Karpas-422 (cell line): ENCODE data around the gene ZNF354C. TPM values are rescaled to one million over a fixed set of nuclear protein-coding genes. Genes with fewer than 3 reads are reported as not detected.
"Not testable (repeated sequence)": the region's sequence is repeated elsewhere in the genome, so short reads cannot be mapped to it uniquely, and the experiment has no call there.

Experiments used
- DNase-seq: peaks from one replicate; pipeline ENCODE4 v3.0.0-alpha.2; 2015
- H2AFZ ChIP-seq: fragments of 200-600 bp; sonication (generic); 2 replicates; pipeline ENCODE4 v1.6.1; 2014; ENCODE audit warnings: antibody characterized with exemption, low read length, mixed read lengths
- H3K27ac ChIP-seq: fragments of 200-600 bp; sonication (generic); 2 replicates; pipeline ENCODE4 v1.5.1; 2014; ENCODE audit warnings: mild to moderate bottlenecking, low read length, moderate library complexity
- H3K27me3 ChIP-seq: fragments of 200-600 bp; sonication (generic); 2 replicates; pipeline ENCODE4 v1.6.1; 2014; ENCODE audit warnings: low read length, mixed read lengths
- H3K36me3 ChIP-seq: fragments of 200-600 bp; sonication (generic); 2 replicates; pipeline ENCODE4 v1.6.1; 2014; ENCODE audit warnings: low read length, mixed read lengths; ENCODE audit not compliant: insufficient read depth
- H3K4me1 ChIP-seq: fragments of 200-600 bp; sonication (generic); 2 replicates; pipeline ENCODE4 v1.6.1; 2014; ENCODE audit warnings: mild to moderate bottlenecking, low read length, mixed read lengths
- H3K4me2 ChIP-seq: fragments of 200-600 bp; sonication (generic); 2 replicates; pipeline ENCODE4 v1.6.1; 2014; ENCODE audit warnings: low read length, low read depth, mild to moderate bottlenecking; ENCODE audit not compliant: poor library complexity, severe bottlenecking
- H3K4me3 ChIP-seq: fragments of 200-600 bp; sonication (generic); 2 replicates; pipeline ENCODE4 v1.5.1; 2014; ENCODE audit warnings: mild to moderate bottlenecking, antibody characterized with exemption, low read length, mixed read lengths
- H3K79me2 ChIP-seq: fragments of 200-600 bp; sonication (generic); 2 replicates; pipeline ENCODE4 v1.6.1; 2014; ENCODE audit warnings: mild to moderate bottlenecking, low read length, mixed read lengths
- H3K9ac ChIP-seq: fragments of 200-600 bp; sonication (generic); 2 replicates; pipeline ENCODE4 v1.6.0; 2014; ENCODE audit warnings: low read length
- H3K9me2 ChIP-seq: fragments of 200-600 bp; sonication (generic), shearing (Covaris generic); replicated peaks from 2 replicates; pipeline ENCODE4 v1.6.0; 2014; ENCODE audit warnings: mild to moderate bottlenecking, low read length, moderate library complexity; ENCODE audit not compliant: insufficient read depth
- H3K9me3 ChIP-seq: fragments of 300-700, 200-600 bp; sonication (generic); 2 replicates; pipeline ENCODE4 v1.6.1; 2014; ENCODE audit warnings: low read length, mixed read lengths
- H4K20me1 ChIP-seq: fragments of 200-600 bp; sonication (generic); 2 replicates; pipeline ENCODE4 v1.6.1; 2014; ENCODE audit warnings: mild to moderate bottlenecking, antibody characterized with exemption, low read length, low read depth; ENCODE audit not compliant: insufficient read depth
- total RNA-seq: library from RNA; depleted of rRNA; stranded (reverse); fragments of >200 nt; shearing (Covaris generic); gene quantifications from 2 replicates; pipeline ENCODE4 v1.2.3, GENCODE V29; 2014; ENCODE audit warnings: low replicate concordance

Gene ZNF354C
- total RNA-seq, 1 experiment from 2014 or later: not detected

- no peak overlapping the region for H3K4me3 ChIP-seq
- no peak overlapping the region for H3K4me2 ChIP-seq
- no peaks in the 10 kb centered on the region for H3K4me1 ChIP-seq
- H3K27me3 ChIP-seq: no peaks in the 10 kb centered on the region
- no peaks in the 10 kb centered on the region for H3K79me2 ChIP-seq
- no peak overlapping the region for H3K27ac ChIP-seq
- DNase-seq: no peak
- H3K36me3 ChIP-seq: no peaks in the 10 kb centered on the region
- H4K20me1 ChIP-seq: no peaks in the 10 kb centered on the region
- no peak overlapping the region for H3K9ac ChIP-seq
- no peaks in the 10 kb centered on the region for H3K9me2 ChIP-seq
- no peaks in the 10 kb centered on the region for H3K9me3 ChIP-seq
- no peak overlapping the region for H2AFZ ChIP-seq
These were observed 4.7 kb upstream of the ZNF354C start for GRCh38 chr5:179055436-179055835.

GRCh38 chr5:179055841-179056240 lies 4.3 kb upstream of the ZNF354C start:
- Histone ChIP-seq H4K20me1 (no peaks in the 10 kb centered on the region), H3K27ac (no peak overlapping the region), H3K9ac (no peak overlapping the region), H3K4me2 (no peak overlapping the region), H3K36me3 (no peaks in the 10 kb centered on the region), H3K9me3 (no peaks in the 10 kb centered on the region; the same call in 1 of the 2 replicates), H2AFZ (no peak overlapping the region), H3K4me1 (no peaks in the 10 kb centered on the region), H3K4me3 (no peak overlapping the region), H3K79me2 (no peaks in the 10 kb centered on the region), H3K27me3 (no peaks in the 10 kb centered on the region), H3K9me2 (no peaks in the 10 kb centered on the region)
- DNase-seq: no peak

GRCh38 chr5:179061025-179061424 lies 852 bp downstream of the ZNF354C start:
- no peak overlapping the region for H3K4me3 ChIP-seq
- H3K27ac ChIP-seq: no peak overlapping the region
- no peak overlapping the region for H3K4me2 ChIP-seq
- no peaks in the 10 kb centered on the region for H4K20me1 ChIP-seq
- H3K79me2 ChIP-seq: no peaks in the 10 kb centered on the region
- no peaks in the 10 kb centered on the region for H3K9me2 ChIP-seq
- no peaks in the 10 kb centered on the region for H3K36me3 ChIP-seq
- no peaks in the 10 kb centered on the region for H3K4me1 ChIP-seq
- no peak overlapping the region for H2AFZ ChIP-seq
- no peaks in the 10 kb centered on the region for H3K27me3 ChIP-seq
- H3K9me3 ChIP-seq: no peaks in the 10 kb centered on the region; the same call in 1 of the 2 replicates
- no peak overlapping the region for H3K9ac ChIP-seq
- no peak for DNase-seq

- DNase-seq: no peak
- H3K4me1 ChIP-seq: no peaks in the 10 kb centered on the region
- H4K20me1 ChIP-seq: no peaks in the 10 kb centered on the region
- no peak overlapping the region for H2AFZ ChIP-seq
- H3K9me3 ChIP-seq: peaks cover 3% of the 10 kb centered on the region; the same call in 1 of the 2 replicates
- no peaks in the 10 kb centered on the region for H3K36me3 ChIP-seq
- no peak overlapping the region for H3K27ac ChIP-seq
- H3K4me3 ChIP-seq: no peak overlapping the region
- H3K27me3 ChIP-seq: no peaks in the 10 kb centered on the region
- H3K79me2 ChIP-seq: no peaks in the 10 kb centered on the region
- no peak overlapping the region for H3K4me2 ChIP-seq
- H3K9ac ChIP-seq: no peak overlapping the region
- H3K9me2 ChIP-seq: no peaks in the 10 kb centered on the region
These were observed 5.5 kb downstream of the ZNF354C start for GRCh38 chr5:179065703-179066102.

- Histone ChIP-seq H4K20me1 (no peaks in the 10 kb centered on the region), H3K79me2 (no peaks in the 10 kb centered on the region), H3K4me1 (no peaks in the 10 kb centered on the region), H3K9ac (no peak overlapping the region), H3K4me3 (no peak overlapping the region), H3K36me3 (no peaks in the 10 kb centered on the region), H3K9me3 (peaks cover 37% of the 10 kb centered on the region), H3K27me3 (no peaks in the 10 kb centered on the region), H3K27ac (no peak overlapping the region), H2AFZ (no peak overlapping the region), H3K9me2 (no peaks in the 10 kb centered on the region), H3K4me2 (no peak overlapping the region)
- no peak for DNase-seq
These were observed 19.2 kb downstream of the ZNF354C start for GRCh38 chr5:179079165-179079987.

- H3K4me3 ChIP-seq: no peak overlapping the region
- H3K4me2 ChIP-seq: no peak overlapping the region
- H3K9me2 ChIP-seq: no peaks in the 10 kb centered on the region
- H3K4me1 ChIP-seq: no peaks in the 10 kb centered on the region
- H3K9ac ChIP-seq: no peak overlapping the region
- DNase-seq: no peak
- no peak overlapping the region for H3K27ac ChIP-seq
- peaks cover 45% of the 10 kb centered on the region for H3K9me3 ChIP-seq
- no peak overlapping the region for H2AFZ ChIP-seq
- no peaks in the 10 kb centered on the region for H3K79me2 ChIP-seq
- no peaks in the 10 kb centered on the region for H3K36me3 ChIP-seq
- no peaks in the 10 kb centered on the region for H4K20me1 ChIP-seq
- no peaks in the 10 kb centered on the region for H3K27me3 ChIP-seq
These were observed 20.6 kb downstream of the ZNF354C start for GRCh38 chr5:179080724-179081123.

- DNase-seq: no peak
- H3K27me3 ChIP-seq: no peaks in the 10 kb centered on the region
- H3K79me2 ChIP-seq: no peaks in the 10 kb centered on the region
- H3K9me2 ChIP-seq: no peaks in the 10 kb centered on the region
- H3K4me1 ChIP-seq: no peaks in the 10 kb centered on the region
- no peak overlapping the region for H3K9ac ChIP-seq
- H4K20me1 ChIP-seq: no peaks in the 10 kb centered on the region
- H3K36me3 ChIP-seq: no peaks in the 10 kb centered on the region
- H3K27ac ChIP-seq: no peak overlapping the region
- no peak overlapping the region for H2AFZ ChIP-seq
- no peak overlapping the region for H3K4me3 ChIP-seq
- no peak overlapping the region for H3K4me2 ChIP-seq
- H3K9me3 ChIP-seq: peaks cover 15% of the 10 kb centered on the region
These were observed 29.3 kb downstream of the ZNF354C start for GRCh38 chr5:179089502-179089901.

- not testable (repeated sequence) for H2AFZ ChIP-seq, H3K27me3 ChIP-seq, H3K9ac ChIP-seq, H3K36me3 ChIP-seq, H3K4me2 ChIP-seq, H4K20me1 ChIP-seq, H3K4me1 ChIP-seq, DNase-seq, H3K27ac ChIP-seq, H3K79me2 ChIP-seq, H3K4me3 ChIP-seq, H3K9me2 ChIP-seq
- peaks cover 11% of the 10 kb centered on the region for H3K9me3 ChIP-seq
These were observed 41.1 kb downstream of the ZNF354C start for GRCh38 chr5:179101282-179101681.
